Activated naive CD4-positive, alpha-beta T cell treated with anti-CD3 and anti-CD28 coated beads, Interleukin-2, amount 50 U/mL, for 16 hours (primary cell): ENCODE results near the gene SNPH.

ENCODE experiments used
- DNase-seq: peaks from one replicate; pipeline ENCODE4 v3.0.0-alpha.2; 2020

The SNPH gene

DNA sequence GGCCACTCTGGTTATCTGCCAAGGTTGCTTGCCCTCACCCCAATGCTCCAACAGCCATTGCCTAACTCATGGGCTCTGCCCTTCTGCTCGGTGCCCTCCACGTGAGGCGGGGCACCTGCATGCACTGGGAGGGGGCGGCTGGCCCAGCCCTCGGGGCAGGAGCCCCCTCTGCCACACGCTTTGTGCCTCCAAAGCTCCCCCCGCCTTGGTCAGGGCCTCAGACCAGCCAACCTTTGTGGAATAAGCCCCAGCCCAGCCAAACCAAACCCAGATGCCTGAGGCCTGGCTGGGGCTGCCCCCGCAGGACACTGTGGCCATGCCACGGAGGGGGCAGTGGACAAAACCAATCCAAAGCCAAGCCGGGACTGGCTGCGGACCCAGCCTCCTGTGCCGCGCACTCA lies 41.5 kb downstream of the SNPH start:
- DNase-seq: no peak

DNA sequence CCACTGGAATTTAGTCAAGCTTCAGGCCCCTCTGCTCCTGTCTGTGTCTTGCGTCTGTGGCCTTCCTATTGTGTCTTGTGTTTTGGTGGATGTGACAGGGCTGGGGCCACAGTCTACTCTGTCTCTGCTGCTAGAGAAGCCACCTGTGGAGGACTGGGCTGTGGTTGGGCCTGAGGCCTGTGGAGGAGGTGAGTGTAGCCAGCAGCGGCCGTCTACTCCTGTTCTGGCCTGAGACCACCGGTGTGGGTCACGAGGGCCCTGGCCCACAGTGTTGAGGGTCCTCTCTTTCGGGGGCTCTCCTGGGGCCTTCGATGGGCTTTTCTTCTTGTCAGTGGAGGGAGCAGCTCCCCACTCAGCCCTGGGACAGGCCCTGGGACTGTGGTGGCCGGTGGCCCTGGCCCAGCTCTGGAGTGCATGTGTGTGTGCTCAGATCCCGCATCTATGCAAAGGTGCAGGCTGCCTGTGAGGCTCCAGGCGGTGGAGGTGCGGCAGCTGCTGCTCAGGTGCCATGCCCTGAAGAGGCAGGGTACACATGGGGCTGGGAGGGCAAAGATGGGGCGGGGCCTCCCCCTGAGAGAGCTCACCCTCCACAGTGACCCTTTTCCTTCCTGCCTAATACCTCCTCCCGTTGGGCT lies 42.1 kb downstream of the SNPH start:
- DNase-seq: no peak

- DNase-seq: no peak
Measured at GRCh38 chr20:1308702-1309095, 42.6 kb downstream of the SNPH start.

DNA sequence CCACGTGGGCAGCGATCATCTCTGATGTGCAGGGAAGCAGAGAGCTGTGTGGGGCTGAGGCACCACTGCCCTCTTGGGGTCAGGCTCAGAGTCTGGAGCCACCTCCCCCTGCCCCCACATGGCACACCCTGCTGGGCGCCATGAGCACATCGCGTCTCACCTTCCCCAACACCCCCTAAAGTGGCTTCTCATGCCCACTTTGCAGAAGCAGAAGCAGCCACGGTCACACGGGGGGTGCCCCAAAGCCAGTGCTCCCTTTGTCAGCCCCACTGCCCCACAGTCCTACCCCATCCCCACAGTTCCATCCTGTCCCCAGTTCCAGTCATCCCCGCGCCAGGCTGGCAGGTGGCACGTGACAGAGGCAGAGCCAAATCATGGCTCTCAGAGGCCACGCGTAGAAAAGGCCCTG lies 43.3 kb downstream of the SNPH start:
- no peak for DNase-seq

GRCh38 chr20:1310071-1310470 lies 44.0 kb downstream of the SNPH start:
- no peak for DNase-seq

DNA sequence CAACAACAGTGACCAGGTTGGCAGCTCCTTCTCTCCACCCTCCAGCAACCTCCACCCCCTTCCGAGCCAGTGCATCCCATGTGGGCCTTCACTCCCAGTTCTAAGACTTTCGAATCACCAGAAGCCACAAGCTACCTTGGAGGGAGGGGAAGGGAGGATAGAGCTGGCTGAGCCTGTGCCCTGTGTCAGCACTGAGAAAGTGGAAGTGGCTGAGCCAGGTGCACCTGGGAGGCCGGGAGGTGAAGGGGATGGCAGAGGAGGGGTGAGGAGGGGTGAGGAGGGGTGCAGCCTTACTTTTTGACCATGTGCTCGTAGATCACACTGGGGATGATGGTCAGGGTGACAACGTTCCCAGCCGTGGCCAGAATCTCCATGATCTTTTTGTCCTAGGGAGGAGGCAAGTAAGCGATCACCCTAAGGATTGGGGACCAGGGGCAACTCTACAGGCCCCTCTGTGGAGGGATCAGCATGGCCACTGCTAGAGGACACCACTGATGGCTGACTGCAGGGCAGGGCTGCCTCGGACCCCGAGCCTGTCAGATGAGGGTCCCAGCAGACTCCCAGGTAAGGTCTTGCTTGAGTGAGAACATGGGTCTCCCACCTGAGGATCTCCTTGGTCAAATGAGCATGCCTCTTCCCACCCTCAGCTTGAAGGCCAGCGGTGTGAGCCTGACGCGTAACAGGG lies 44.6 kb downstream of the SNPH start:
- DNase-seq: no peak

- no peak for DNase-seq
Measured at GRCh38 chr20:1312308-1312707, 46.2 kb downstream of the SNPH start.

GRCh38 chr20:1312904-1313235 lies 46.8 kb downstream of the SNPH start:
- DNase-seq: no peak

DNA sequence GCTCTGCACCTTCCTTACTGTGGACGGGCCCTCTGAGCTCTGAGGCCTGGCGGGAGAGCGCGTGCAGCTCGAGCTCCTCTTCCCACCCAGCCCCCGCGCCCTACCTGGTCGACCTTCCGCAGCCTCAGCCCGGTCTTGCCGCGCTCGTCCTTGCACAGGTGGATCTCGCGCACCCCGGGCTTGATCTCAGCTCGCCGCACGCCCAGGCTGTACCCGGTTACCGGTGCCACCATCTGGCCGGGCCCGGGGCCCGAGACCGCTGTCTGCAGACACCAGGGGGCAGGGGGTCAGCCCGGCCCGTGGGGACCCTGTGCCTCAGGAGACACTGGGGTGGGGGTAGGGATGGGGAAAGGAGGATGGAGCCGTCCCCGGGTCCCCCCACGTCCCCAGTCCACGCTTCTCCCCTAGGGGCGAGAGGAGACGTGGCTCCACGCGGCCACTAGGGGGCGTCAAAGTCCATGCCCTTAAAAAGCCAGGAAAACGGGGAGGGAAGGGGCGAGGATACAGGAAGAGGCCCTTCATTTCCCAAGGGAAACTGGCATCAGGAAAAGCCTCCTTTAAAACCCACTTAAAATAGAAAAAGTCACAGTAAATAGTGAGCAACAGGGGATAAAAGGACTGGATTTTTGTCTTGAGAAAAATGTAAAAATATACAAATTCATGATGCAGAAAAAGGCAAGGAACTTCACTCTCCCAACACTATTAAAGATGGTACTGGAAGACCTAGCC lies 47.3 kb downstream of the SNPH start:
- DNase-seq: peak; percentile 65

DNA sequence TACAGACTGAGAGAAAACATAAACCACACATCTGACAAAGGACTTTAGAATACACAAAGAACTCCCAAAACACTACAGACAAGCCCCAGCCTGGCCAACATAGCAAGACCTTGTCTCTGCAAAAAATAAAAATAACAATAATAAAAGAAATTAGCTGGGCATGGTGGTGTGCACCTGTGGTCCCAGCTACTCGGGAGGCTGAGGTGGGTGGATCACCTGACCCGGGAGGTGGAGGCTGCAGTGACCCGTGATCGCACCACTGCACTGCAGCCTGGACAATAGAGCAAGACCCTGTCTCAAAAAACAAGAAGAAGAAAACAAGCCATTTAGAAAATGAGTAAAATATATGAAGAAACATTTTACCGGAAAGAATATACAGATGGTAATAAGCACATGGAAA lies 49.7 kb downstream of the SNPH start:
- DNase-seq: no peak

DNA sequence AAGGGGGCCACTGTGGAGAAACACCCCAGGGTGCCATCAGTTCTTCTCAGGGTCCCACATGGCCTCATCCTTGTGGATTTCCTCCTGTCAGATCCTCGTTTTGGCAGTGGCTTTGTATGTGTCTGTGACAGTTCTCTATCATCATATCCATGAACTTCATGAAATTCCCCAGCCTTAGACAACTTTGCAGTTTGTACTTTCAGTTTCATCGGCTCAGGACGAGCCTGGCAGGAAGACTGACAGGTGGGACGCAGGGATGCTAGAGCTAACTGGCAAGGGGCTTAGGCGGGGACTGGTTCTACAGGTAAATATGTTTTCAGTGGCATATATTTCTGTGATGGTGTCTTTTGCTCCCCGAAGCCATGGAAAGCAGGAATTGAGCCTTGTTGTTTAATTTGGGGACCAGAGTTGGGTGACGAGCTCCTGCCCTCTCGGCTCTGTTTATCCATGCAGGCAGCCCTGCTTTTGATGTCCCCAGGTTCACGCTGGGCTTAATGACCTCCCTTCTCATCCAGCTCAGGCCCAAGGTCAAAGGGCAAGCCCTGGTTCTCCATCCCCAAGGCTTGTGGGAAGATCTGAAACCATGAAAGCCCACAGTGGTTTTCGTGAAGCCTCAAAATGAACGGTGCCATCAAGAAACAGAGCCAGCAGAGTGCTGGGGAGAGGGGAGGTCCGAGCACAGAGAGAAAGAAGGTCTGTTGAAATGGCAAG lies 51.6 kb downstream of the SNPH start:
- DNase-seq: no peak

- no peak for DNase-seq
Measured at GRCh38 chr20:1319051-1319450, 53.0 kb downstream of the SNPH start.

DNA sequence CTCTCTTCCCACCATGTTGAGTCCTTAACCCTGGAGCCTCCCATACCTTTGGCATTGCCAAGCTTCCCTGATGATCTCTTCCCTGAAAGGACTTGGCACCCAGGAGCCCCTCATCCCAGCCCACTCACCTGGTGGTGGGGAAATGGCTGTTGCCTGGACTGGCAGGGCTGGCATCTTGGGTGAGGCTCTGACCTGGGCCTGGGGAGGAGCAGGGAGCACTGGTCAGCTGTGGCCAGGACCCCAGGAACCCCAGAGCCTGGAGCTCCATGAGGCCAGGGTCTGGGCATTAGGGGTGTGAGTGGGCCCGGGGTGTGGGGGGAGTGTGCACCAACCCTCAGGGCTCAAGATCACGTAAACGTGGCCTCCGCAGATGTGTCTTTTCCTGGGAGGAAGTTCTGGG lies 53.4 kb downstream of the SNPH start:
- DNase-seq: no peak

- no peak for DNase-seq
Measured at GRCh38 chr20:1320016-1320415, 53.9 kb downstream of the SNPH start.

GRCh38 chr20:1320902-1321653 lies 55.0 kb downstream of the SNPH start:
- DNase-seq: no peak

GRCh38 chr20:1321654-1321939 lies 55.5 kb downstream of the SNPH start:
- no peak for DNase-seq

DNA sequence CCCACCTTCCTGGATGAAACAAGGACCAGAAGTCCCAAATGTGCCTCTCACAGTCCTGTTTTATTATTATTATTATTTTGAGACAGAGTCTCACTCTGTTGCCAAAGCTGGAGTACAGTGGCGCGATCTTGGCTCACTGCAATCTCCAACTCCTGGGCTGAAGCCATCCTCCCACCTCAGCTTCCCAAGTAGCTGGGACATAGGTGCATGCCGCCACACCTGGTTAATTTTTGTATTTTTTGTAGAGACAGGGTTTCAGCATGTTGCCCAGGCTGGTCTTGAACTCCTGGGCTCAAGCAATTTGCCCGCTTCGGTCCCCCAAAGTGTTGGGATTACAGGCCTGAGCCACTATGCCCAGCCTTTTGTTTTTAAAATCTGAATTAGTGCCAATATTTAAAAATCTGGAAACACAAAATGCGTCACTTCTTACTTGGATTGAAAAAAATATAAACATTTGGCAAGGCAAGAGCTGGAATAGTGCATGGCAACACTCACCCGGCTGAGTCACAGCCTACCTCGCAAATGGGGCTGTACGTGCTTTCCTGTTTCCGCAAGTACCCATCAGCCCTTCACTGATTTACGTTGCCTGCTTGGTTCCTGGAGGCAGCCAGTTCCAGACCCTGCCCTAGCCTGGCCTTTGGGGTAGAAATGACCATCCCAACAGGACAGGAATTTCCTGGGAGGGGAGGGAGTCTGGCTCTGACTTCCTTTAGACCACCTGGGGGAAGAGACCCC lies 56.6 kb downstream of the SNPH start:
- DNase-seq: no peak

DNA sequence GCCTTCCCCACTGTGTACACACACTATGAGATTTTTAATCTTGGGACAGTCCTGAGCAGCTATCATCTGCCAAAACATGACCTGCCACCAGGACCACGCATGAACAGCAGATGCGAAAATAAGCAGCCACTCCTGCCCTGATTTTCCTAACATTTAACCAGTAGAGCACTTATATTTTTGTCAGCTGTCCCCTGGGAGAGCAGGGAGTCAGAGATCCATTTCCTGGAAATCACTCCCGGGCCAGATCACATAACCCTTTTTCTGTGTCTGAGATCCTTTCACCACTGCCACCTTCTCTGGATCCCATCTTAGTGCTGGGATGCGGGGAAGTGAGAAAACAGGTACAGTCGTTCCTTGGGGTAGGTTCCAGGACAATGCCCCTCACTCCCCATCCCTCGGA lies 57.2 kb downstream of the SNPH start:
- no peak for DNase-seq

- no peak for DNase-seq
Measured at GRCh38 chr20:1323830-1324597, 57.9 kb downstream of the SNPH start.

DNA sequence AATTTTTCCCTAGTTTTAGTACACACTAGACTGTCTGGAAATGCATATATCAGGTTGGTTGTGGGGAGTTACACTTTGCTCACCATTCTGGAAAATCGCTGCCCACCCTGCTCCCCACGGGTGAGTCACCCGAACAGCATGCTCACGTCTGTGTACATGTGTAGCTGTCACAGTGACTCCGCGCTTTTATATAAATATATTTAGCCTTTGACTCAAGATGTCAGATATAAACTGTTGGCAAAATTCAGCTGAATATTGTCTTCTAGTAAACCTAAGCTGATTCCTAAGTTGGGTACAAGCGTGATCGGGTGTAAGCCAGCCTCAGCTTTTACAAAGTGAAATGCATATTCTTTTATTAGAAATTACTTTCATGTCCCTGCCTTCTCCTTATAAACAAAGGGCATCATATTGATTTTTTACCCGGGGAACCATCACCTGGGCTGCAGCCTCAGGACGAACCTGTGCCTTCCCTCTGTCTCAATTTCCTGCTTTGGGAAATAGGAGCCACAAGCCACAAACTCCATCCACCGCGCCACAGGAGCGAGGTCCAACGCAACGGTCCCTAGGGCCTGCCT lies 58.6 kb downstream of the SNPH start:
- peak; percentile 38 for DNase-seq
